ENCODE results near the gene CCSER1.
"Not testable (repeated sequence)": the region's sequence is repeated elsewhere in the genome, so short reads cannot be mapped to it uniquely, and the experiment has no call there.

Gene CCSER1

GRCh38 chr4:91258326-91258725, 1131.1 kb downstream of the CCSER1 start:
- H3K4me3 ChIP-seq (ENCODE audit: low read length): no peak overlapping the region
- DNase-seq (ENCODE audit: low read depth, low spot score): no peak

GRCh38 chr4:91267543-91267942, 1140.3 kb downstream of the CCSER1 start:
- no peak overlapping the region for H3K4me3 ChIP-seq (ENCODE audit: low read length)
- DNase-seq (ENCODE audit: low read depth, low spot score): no peak

GRCh38 chr4:91268481-91268880, 1141.3 kb downstream of the CCSER1 start:
- not testable (repeated sequence) for H3K4me3 ChIP-seq (ENCODE audit: low read length); DNase-seq (ENCODE audit: low read depth, low spot score)

- DNase-seq (ENCODE audit: low read depth, low spot score): no peak
- H3K4me3 ChIP-seq (ENCODE audit: low read length): no peak overlapping the region
Measured at GRCh38 chr4:91268913-91269312, 1141.7 kb downstream of the CCSER1 start.

GRCh38 chr4:91279899-91280298, 1152.7 kb downstream of the CCSER1 start:
- no peak overlapping the region for H3K4me3 ChIP-seq (ENCODE audit: low read length)
- no peak for DNase-seq (ENCODE audit: low read depth, low spot score)

GRCh38 chr4:91280551-91281290, 1153.5 kb downstream of the CCSER1 start:
- H3K4me3 ChIP-seq (ENCODE audit: low read length): no peak overlapping the region
- no peak for DNase-seq (ENCODE audit: low read depth, low spot score)

GRCh38 chr4:91282217-91282616, 1155.0 kb downstream of the CCSER1 start:
- no peak for DNase-seq (ENCODE audit: low read depth, low spot score)
- H3K4me3 ChIP-seq (ENCODE audit: low read length): no peak overlapping the region

GRCh38 chr4:91283726-91284230, 1156.6 kb downstream of the CCSER1 start:
- H3K4me3 ChIP-seq (ENCODE audit: low read length): no peak overlapping the region
- no peak for DNase-seq (ENCODE audit: low read depth, low spot score)

GRCh38 chr4:91284480-91284879, 1157.3 kb downstream of the CCSER1 start:
- H3K4me3 ChIP-seq (ENCODE audit: low read length): no peak overlapping the region
- DNase-seq (ENCODE audit: low read depth, low spot score): no peak

GRCh38 chr4:91285487-91285886, 1158.3 kb downstream of the CCSER1 start:
- DNase-seq (ENCODE audit: low read depth, low spot score): no peak
- H3K4me3 ChIP-seq (ENCODE audit: low read length): no peak overlapping the region

- DNase-seq (ENCODE audit: low read depth, low spot score): no peak
- no peak overlapping the region for H3K4me3 ChIP-seq (ENCODE audit: low read length)
Measured at GRCh38 chr4:91288702-91289311, 1161.6 kb downstream of the CCSER1 start.

- DNase-seq (ENCODE audit: low read depth, low spot score): no peak
- H3K4me3 ChIP-seq (ENCODE audit: low read length): no peak overlapping the region
Measured at GRCh38 chr4:91298156-91298700, 1171.0 kb downstream of the CCSER1 start.

- H3K4me3 ChIP-seq (ENCODE audit: low read length): no peak overlapping the region
- no peak for DNase-seq (ENCODE audit: low read depth, low spot score)
Measured at GRCh38 chr4:91298824-91299223, 1171.6 kb downstream of the CCSER1 start.

GRCh38 chr4:91302120-91302519, 1174.9 kb downstream of the CCSER1 start:
- DNase-seq (ENCODE audit: low read depth, low spot score): no peak
- no peak overlapping the region for H3K4me3 ChIP-seq (ENCODE audit: low read length)

- H3K4me3 ChIP-seq (ENCODE audit: low read length): no peak overlapping the region
- no peak for DNase-seq (ENCODE audit: low read depth, low spot score)
Measured at GRCh38 chr4:91304292-91304691, 1177.1 kb downstream of the CCSER1 start.

GRCh38 chr4:91317434-91317833, 1190.2 kb downstream of the CCSER1 start:
- H3K4me3 ChIP-seq (ENCODE audit: low read length): no peak overlapping the region
- DNase-seq (ENCODE audit: low read depth, low spot score): no peak

GRCh38 chr4:91319556-91320268, 1192.5 kb downstream of the CCSER1 start:
- no peak overlapping the region for H3K4me3 ChIP-seq (ENCODE audit: low read length)
- DNase-seq (ENCODE audit: low read depth, low spot score): no peak

GRCh38 chr4:91322961-91323360, 1195.8 kb downstream of the CCSER1 start:
- no peak for DNase-seq (ENCODE audit: low read depth, low spot score)
- no peak overlapping the region for H3K4me3 ChIP-seq (ENCODE audit: low read length)

- no peak overlapping the region for H3K4me3 ChIP-seq (ENCODE audit: low read length)
- no peak for DNase-seq (ENCODE audit: low read depth, low spot score)
Measured at GRCh38 chr4:91325495-91325894, 1198.3 kb downstream of the CCSER1 start.

- DNase-seq (ENCODE audit: low read depth, low spot score); H3K4me3 ChIP-seq (ENCODE audit: low read length): not testable (repeated sequence)
Measured at GRCh38 chr4:91326167-91326566, 1199.0 kb downstream of the CCSER1 start.
